Endothelial cell of umbilical vein (primary cell): ENCODE results near the gene ADAP1. TPM values are rescaled to one million over a fixed set of nuclear protein-coding genes. Genes with fewer than 3 reads are reported as not detected.

Source experiments
- BruUV-seq: library from RNA; stranded (reverse); fragments of 400-500 nt; replicated peaks from 2 replicates; lab custom pipeline; 2021; lab: Mats Ljungman, UMichigan
- CTCF ChIA-PET: fragments of 300-600, 350-600 bp; sonication (Branson Sonifier 250); formaldehyde crosslinking; loops from one replicate; lab custom pipeline; 2021; ENCODE audit warnings: antibody characterized with exemption, inconsistent platforms; lab: Charles Lee
- POLR2A ChIA-PET: fragments of 300-600, 350-600 bp; sonication (Branson Sonifier 250); formaldehyde crosslinking; loops from one replicate; lab custom pipeline; 2021; ENCODE audit warnings: antibody characterized with exemption, inconsistent platforms; lab: Charles Lee
- DNase-seq: peaks from one replicate; pipeline ENCODE4 v3.0.0-alpha.2; 2011; ENCODE audit warnings: low read depth, low spot score
- FAIRE-seq: peaks from 2 replicates; lab custom pipeline; 2011; peaks lifted over from hg19 to GRCh38; lab: Jason Lieb, UNC
- H2AFZ ChIP-seq: 2 replicates; pipeline ENCODE4 v1.6.0; 2012; ENCODE audit warnings: low read depth, low read length, control low read depth, inconsistent platforms
- H3K27ac ChIP-seq: 2 replicates; pipeline ENCODE4 v1.5.1; 2011; ENCODE audit warnings: low read depth, mild to moderate bottlenecking, control low read depth, low read length, moderate library complexity; ENCODE audit not compliant: insufficient read depth
- H3K27me3 ChIP-seq, 2 experiments: 2 replicates each; pipeline versions ENCODE4 v1.6.0 to v1.6.1; 2011; ENCODE audit warnings: low read length in 2 of 2, mixed read lengths in 1 of 2; ENCODE audit not compliant: control insufficient read depth in 2 of 2, insufficient read depth in 2 of 2
- H3K36me3 ChIP-seq, 2 experiments: 2 replicates in 1 of 2; 3 replicates in 1 of 2; pipeline ENCODE4 v1.5.1; 2011; ENCODE audit warnings: low read length in 2 of 2, mild to moderate bottlenecking in 1 of 2, moderate library complexity in 1 of 2; ENCODE audit not compliant: control insufficient read depth in 2 of 2, insufficient read depth in 2 of 2; ENCODE audit errors: extremely low read depth in 1 of 2
- H3K4me1 ChIP-seq: 3 replicates; pipeline ENCODE4 v1.5.1; 2011; ENCODE audit warnings: mild to moderate bottlenecking, low read length; ENCODE audit not compliant: control insufficient read depth, insufficient read depth; ENCODE audit errors: extremely low read depth
- H3K4me2 ChIP-seq: 2 replicates; pipeline ENCODE4 v1.6.1; 2011; ENCODE audit warnings: low read length, control low read depth, mixed read lengths; ENCODE audit not compliant: insufficient read depth
- H3K4me3 ChIP-seq, 3 experiments: fragments of 200-600 bp in 1 of 3; sonication (generic), shearing (Covaris generic) in 1 of 3; replicated peaks in 1 of 3; 2 replicates each; pipeline ENCODE4 v1.5.1; 2011 to 2016; ENCODE audit warnings: control low read depth in 3 of 3, low read length in 3 of 3, mild to moderate bottlenecking in 2 of 3, inconsistent platforms in 1 of 3, low read depth in 1 of 3, moderate library complexity in 1 of 3; ENCODE audit not compliant: insufficient read depth in 1 of 3
- H3K79me2 ChIP-seq: 2 replicates; pipeline ENCODE4 v1.6.0; 2012; ENCODE audit warnings: low read length, inconsistent platforms; ENCODE audit not compliant: control insufficient read depth, insufficient read depth
- H3K9ac ChIP-seq: replicated peaks from 2 replicates; pipeline ENCODE3; 2011; ENCODE audit warnings: low read length, control low read depth; ENCODE audit not compliant: insufficient read depth; ENCODE audit errors: extremely low read depth
- H3K9me1 ChIP-seq: replicated peaks from 3 replicates; pipeline ENCODE4 v1.6.0; 2011; ENCODE audit warnings: mild to moderate bottlenecking, low read length; ENCODE audit not compliant: control insufficient read depth, insufficient read depth; ENCODE audit errors: extremely low read depth
- H3K9me3 ChIP-seq: replicated peaks from 2 replicates; pipeline ENCODE4 v1.5.1; 2012; ENCODE audit warnings: low read length, inconsistent platforms; ENCODE audit not compliant: control insufficient read depth, insufficient read depth
- H4K20me1 ChIP-seq: replicated peaks from 2 replicates; pipeline ENCODE3; 2011; ENCODE audit warnings: mild to moderate bottlenecking, low read length; ENCODE audit not compliant: control insufficient read depth, insufficient read depth; ENCODE audit errors: extremely low read depth
- CTCF ChIP-seq, 2 donors: IDR thresholded peaks; 1 replicate in 1 of 2; 2 replicates in 1 of 2; pipeline ENCODE4 v1.5.1; 2011; ENCODE audit warnings: low read length in 2 of 2, mild to moderate bottlenecking in 2 of 2, moderate library complexity in 2 of 2, control low read depth in 1 of 2, inconsistent platforms in 1 of 2, low read depth in 1 of 2; ENCODE audit not compliant: insufficient read depth in 1 of 2; ENCODE audit errors: extremely low read depth in 1 of 2
- EZH2 ChIP-seq: IDR thresholded peaks from 2 replicates; pipeline ENCODE4 v1.6.1; 2012; ENCODE audit warnings: borderline replicate concordance, low read depth, mild to moderate bottlenecking, moderate library complexity, low read length, inconsistent platforms; ENCODE audit not compliant: severe bottlenecking
- FOS ChIP-seq: IDR thresholded peaks from 2 replicates; pipeline ENCODE4 v1.6.1; 2011; ENCODE audit warnings: mild to moderate bottlenecking, low read length, moderate library complexity, borderline replicate concordance; ENCODE audit not compliant: insufficient read depth
- GATA2 ChIP-seq: IDR thresholded peaks from 2 replicates; pipeline ENCODE4 v1.7.0; 2011; ENCODE audit warnings: low read depth, mild to moderate bottlenecking, moderate library complexity, mixed read lengths, low read length; ENCODE audit not compliant: insufficient read length, insufficient read depth
- JUN ChIP-seq: IDR thresholded peaks from 2 replicates; pipeline ENCODE4 v1.6.1; 2011; ENCODE audit warnings: borderline replicate concordance, low read depth; ENCODE audit not compliant: insufficient read length, insufficient read depth
- MAX ChIP-seq: IDR thresholded peaks from 2 replicates; pipeline ENCODE4 v1.6.1; 2011; ENCODE audit not compliant: insufficient read depth, insufficient read length
- MYC ChIP-seq: IDR thresholded peaks from one replicate; pipeline ENCODE4 v1.6.1; 2011; ENCODE audit warnings: mild to moderate bottlenecking, low read depth, low read length
- POLR2A ChIP-seq: IDR thresholded peaks from 2 replicates; pipeline ENCODE4 v1.6.1; 2012; ENCODE audit warnings: low read depth, mild to moderate bottlenecking, control low read depth, low read length
- POLR2AphosphoS5 ChIP-seq: IDR thresholded peaks from 2 replicates; pipeline ENCODE4 v1.6.1; 2012; ENCODE audit warnings: low read depth, mild to moderate bottlenecking, control low read depth, low read length, moderate library complexity; ENCODE audit not compliant: insufficient read depth
- dilution Hi-C: fragments of 300-500 bp; cut with MboI; formaldehyde crosslinking; loops from one replicate; pipeline ENCODE4 v1.15.0; 2019; ENCODE audit warnings: low sequenced_read_pairs; ENCODE audit not compliant: extremely low pct_ligation_motif_present
- intact Hi-C: fragments of 100-400 bp; cut with micrococcal nuclease; formaldehyde crosslinking; loops from one replicate; pipeline ENCODE4 v1.10.0; 2022
- polyA plus RNA-seq, 4 experiments: library from polyadenylated mRNA; depleted of rRNA in 3 of 4; stranded (reverse) in 3 of 4; unstranded in 1 of 4; fragments of >200 nt; gene quantifications; 2 replicates each; pipeline versions ENCODE4 v1.2.1 to v1.2.3, GENCODE V29; 2011 to 2012; ENCODE audit warnings: missing spikeins in 1 of 4
- total RNA-seq: library from RNA; stranded (reverse); gene quantifications from 2 replicates; pipeline ENCODE4 v1.2.3, GENCODE V29; 2021

ADAP1 gene
- total and polyA plus RNA-seq, 2 donors (not counting 3 experiments of a cell fraction or from before 2014, with no cell fraction given), result 0.49 to 0.58 TPM

GRCh38 chr7:974172-974571, 19.7 kb upstream of the ADAP1 start:
- FAIRE-seq (no peak), DNase-seq (no peak)
- Histone ChIP-seq H3K36me3 (peaks cover 11 to 12% of the 10 kb centered on the region in 2 experiments), H3K9me1 (no peaks in the 10 kb centered on the region), H2AFZ (no peak overlapping the region), H3K79me2 (peaks cover 45% of the 10 kb centered on the region), H3K27me3 (no peaks in the 10 kb centered on the region), H3K4me3 (peak overlapping the region; percentile 63 to 93 (median 78)), H3K27ac (peak overlapping the region; percentile 87), H3K9me3 (no peaks in the 10 kb centered on the region), H3K4me2 (peak overlapping the region; percentile 98), H3K4me1 (peaks cover 9% of the 10 kb centered on the region), H3K9ac (peak overlapping the region; percentile 95), H4K20me1 (no peaks in the 10 kb centered on the region)
- dilution Hi-C loops, result no loop called here
- no TSS peak for BruUV-seq
- intact Hi-C loops, result no loop called here
- POLR2A ChIA-PET, result interaction anchor here (1.0 kb wide), 1 partner anchor 48 kb away, joined by 3 read pairs; no protein-coding TSS in a partner anchor
- CTCF ChIA-PET, result interaction anchor here (1.3 to 1.7 kb wide), 3 partner anchors 14 to 150 kb away, joined by 3 to 5 read pairs (median 5); no protein-coding TSS in a partner anchor
- no peak for TF ChIP-seq EZH2

- ChIA-PET CTCF (interaction anchor here (1.3 to 1.6 kb wide), 4 partner anchors 16 to 75 kb away, joined by 3 to 4 read pairs (median 4); partner anchors contain the start of gene GPR146), POLR2A (no interaction called here)
- no peak overlapping the region for H3K4me3 ChIP-seq
- H3K4me2 ChIP-seq, result no peak overlapping the region
- no peaks in the 10 kb centered on the region for H3K9me3 ChIP-seq
- intact Hi-C loops, result no loop called here
- no peak overlapping the region for H3K9ac ChIP-seq
- no peaks in the 10 kb centered on the region for H4K20me1 ChIP-seq
- FAIRE-seq (no peak), DNase-seq (no peak)
- dilution Hi-C loops, result no loop called here
- no TSS peak for BruUV-seq
- H3K9me1 ChIP-seq, result no peaks in the 10 kb centered on the region
- H2AFZ ChIP-seq, result no peak overlapping the region
- H3K4me1 ChIP-seq, result peaks cover 9% of the 10 kb centered on the region
- TF ChIP-seq MAX (no peak), POLR2AphosphoS5 (no peak), FOS (no peak), CTCF (IDR thresholded peaks at IDR 0.05; ENCODE audit: extremely low read depth in 1 of 2, insufficient read depth in 1 of 2, low read depth in 1 of 2, low read length in 2 of 2) (no peak), JUN (no peak), POLR2A (no peak), GATA2 (no peak), EZH2 (no peak), MYC (no peak)
- H3K27ac ChIP-seq, result no peak overlapping the region
- peaks cover 45% of the 10 kb centered on the region for H3K79me2 ChIP-seq
- no peaks in the 10 kb centered on the region for H3K27me3 ChIP-seq
- H3K36me3 ChIP-seq, result peaks cover 14 to 19% of the 10 kb centered on the region in 2 experiments
Measured at GRCh38 chr7:973312-973711, 18.8 kb upstream of the ADAP1 start.
